Naive thymus-derived CD8-positive, alpha-beta T cell (primary cell): ENCODE data around the gene FAM120C. TPM values are rescaled to one million over a fixed set of nuclear protein-coding genes. Genes with fewer than 3 reads are reported as not detected.

Source experiments
- ATAC-seq, 2 donors: fragments of 150-1000 bp; cut with Tn5 transposase in 1 of 2; sonication (Bioruptor Pico), chemical (Tn5 transposase) in 1 of 2; 1 replicate in 1 of 2; 2 replicates in 1 of 2; pipeline ENCODE4 v1.10.0; 2021; ENCODE audit warnings: mild to moderate bottlenecking in 2 of 2, moderate library complexity in 2 of 2
- POLR2A ChIA-PET: fragments of 350-600 bp; sonication (Branson Sonifier 250); formaldehyde crosslinking; loops from one replicate; lab custom pipeline; 2021; ENCODE audit warnings: antibody characterized with exemption; lab: Charles Lee
- DNase-seq, 10 donors: peaks; one replicate each; pipeline versions ENCODE4 v3.0.0 to v3.0.0-alpha.2; 2020 to 2022
- H3K27ac Mint-ChIP-seq, 10 donors: one replicate each; pipeline ENCODE4 v1.8.0; 2020 to 2022; ENCODE audit warnings: mild to moderate bottlenecking in 10 of 10, mixed read lengths in 10 of 10, moderate library complexity in 4 of 10, inconsistent platforms in 1 of 10
- H3K27me3 Mint-ChIP-seq, 5 donors: one replicate each; pipeline ENCODE4 v1.8.0; 2021 to 2022; ENCODE audit warnings: mixed read lengths in 5 of 5
- H3K36me3 Mint-ChIP-seq, 3 donors: one replicate each; pipeline ENCODE4 v1.8.0; 2020 to 2022; ENCODE audit warnings: mixed read lengths in 3 of 3, mild to moderate bottlenecking in 2 of 3, inconsistent platforms in 1 of 3
- H3K4me1 Mint-ChIP-seq, 4 donors: one replicate each; pipeline ENCODE4 v1.8.0; 2021 to 2022; ENCODE audit warnings: mixed read lengths in 4 of 4
- H3K4me3 Mint-ChIP-seq, 10 donors: one replicate each; pipeline ENCODE4 v1.8.0; 2020 to 2022; ENCODE audit warnings: mild to moderate bottlenecking in 10 of 10, mixed read lengths in 10 of 10, moderate library complexity in 6 of 10, inconsistent platforms in 1 of 10
- H3K9me3 Mint-ChIP-seq, 9 donors: one replicate each; pipeline ENCODE4 v1.8.0; 2020 to 2022; ENCODE audit warnings: mixed read lengths in 9 of 9, mild to moderate bottlenecking in 3 of 9, inconsistent platforms in 1 of 9, moderate library complexity in 1 of 9
- polyA plus RNA-seq, 3 donors: library from polyadenylated mRNA; unstranded; fragments of 300-500 nt; fragmentation: Illumina TruSeq; gene quantifications; one replicate each; pipeline ENCODE4 v1.2.3, GENCODE V29; 2021
- total RNA-seq, 8 experiments: library from RNA in 2 of 8; stranded (reverse) in 2 of 8; gene quantifications; one replicate each; pipeline ENCODE4 v1.2.3 and lab custom pipeline; 2021 to 2026

The FAM120C gene
- total and polyA plus RNA-seq, 5 experiments from 2014 or later, result 6.9 to 25.6 (median 8.1) TPM

- Mint-ChIP-seq H3K27ac (peak overlapping the region in 9 of 10 donors; percentile 73 to 93 (median 82)), H3K27me3 (no peaks in the 10 kb centered on the region), H3K4me3 (peak overlapping the region; percentile 77 to 92 (median 86)), H3K36me3 (peaks cover 0 to 38% (median 4%) of the 10 kb centered on the region in 3 donors), H3K4me1 (peaks cover 35 to 58% (median 58%) of the 10 kb centered on the region in 4 donors), H3K9me3 (no peaks in the 10 kb centered on the region)
- DNase-seq (no peak), ATAC-seq (no peak)
- POLR2A ChIA-PET, result interaction anchor here (3.9 kb wide), 1 partner anchor 137 kb away, joined by 47 read pairs; the partner anchor contains the start of gene PHF8
Observed at GRCh38 chrX:54181202-54181953, 1.7 kb downstream of the FAM120C start.

- POLR2A ChIA-PET, result interaction anchor here (0.7 kb wide), 1 partner anchor 151 kb away, joined by 3 read pairs; no protein-coding TSS in a partner anchor
- Mint-ChIP-seq H3K9me3 (no peaks in the 10 kb centered on the region), H3K4me1 (peaks cover 35 to 58% (median 58%) of the 10 kb centered on the region in 4 donors), H3K27ac (peak overlapping the region in 4 of 10 donors; percentile 0 to 74 (median 34)), H3K27me3 (no peaks in the 10 kb centered on the region), H3K36me3 (peaks cover 0 to 41% (median 5%) of the 10 kb centered on the region in 3 donors), H3K4me3 (peak overlapping the region; percentile 36 to 92 (median 82))
- DNase-seq, result no peak
- ATAC-seq, result no peak
Observed at GRCh38 chrX:54180403-54180802, 2.7 kb downstream of the FAM120C start.

GRCh38 chrX:54178100-54178940, 4.7 kb downstream of the FAM120C start:
- H3K9me3 Mint-ChIP-seq, result no peaks in the 10 kb centered on the region
- DNase-seq (no peak), ATAC-seq (no peak)
- no peaks in the 10 kb centered on the region for H3K27me3 Mint-ChIP-seq
- H3K27ac Mint-ChIP-seq, result peak overlapping the region in 3 of 10 donors; percentile 6 to 84 (median 13)
- peak overlapping the region in 4 of 10 donors; percentile 10 to 64 (median 23) for H3K4me3 Mint-ChIP-seq
- POLR2A ChIA-PET, result no interaction called here
- peaks cover 32 to 63% (median 57%) of the 10 kb centered on the region in 4 donors for H3K4me1 Mint-ChIP-seq
- peaks cover 0 to 55% (median 13%) of the 10 kb centered on the region in 3 donors for H3K36me3 Mint-ChIP-seq

GRCh38 chrX:54177306-54177705, 5.7 kb downstream of the FAM120C start:
- H3K27ac Mint-ChIP-seq, result peak overlapping the region in 2 of 10 donors; percentile 6 to 84
- H3K9me3 Mint-ChIP-seq, result no peaks in the 10 kb centered on the region
- peaks cover 0 to 59% (median 16%) of the 10 kb centered on the region in 3 donors for H3K36me3 Mint-ChIP-seq
- peak overlapping the region in 3 of 10 donors; percentile 8 to 64 (median 10) for H3K4me3 Mint-ChIP-seq
- ATAC-seq, result no peak
- DNase-seq, result no peak
- H3K4me1 Mint-ChIP-seq, result peaks cover 32 to 63% (median 56%) of the 10 kb centered on the region in 4 donors
- H3K27me3 Mint-ChIP-seq, result no peaks in the 10 kb centered on the region
- POLR2A ChIA-PET, result no interaction called here

- Mint-ChIP-seq H3K27ac (no peak overlapping the region), H3K36me3 (peaks cover 0 to 39% (median 13%) of the 10 kb centered on the region in 3 donors), H3K9me3 (no peaks in the 10 kb centered on the region), H3K27me3 (no peaks in the 10 kb centered on the region), H3K4me3 (no peak overlapping the region), H3K4me1 (peaks cover 15 to 30% (median 21%) of the 10 kb centered on the region in 4 donors)
- no peak for ATAC-seq
- DNase-seq, result no peak
- POLR2A ChIA-PET, result no interaction called here
Observed at GRCh38 chrX:54173791-54174190, 9.3 kb downstream of the FAM120C start.

GRCh38 chrX:54172455-54172854, 10.6 kb downstream of the FAM120C start:
- ATAC-seq, result no peak
- Mint-ChIP-seq H3K9me3 (no peaks in the 10 kb centered on the region), H3K36me3 (peaks cover 0 to 31% (median 13%) of the 10 kb centered on the region in 3 donors), H3K4me3 (no peak overlapping the region), H3K27me3 (no peaks in the 10 kb centered on the region), H3K27ac (no peak overlapping the region), H3K4me1 (peaks cover 10 to 20% (median 12%) of the 10 kb centered on the region in 4 donors)
- POLR2A ChIA-PET, result no interaction called here
- DNase-seq, result no peak

- Mint-ChIP-seq H3K4me3 (no peak overlapping the region), H3K9me3 (no peaks in the 10 kb centered on the region), H3K27me3 (no peaks in the 10 kb centered on the region), H3K4me1 (peaks cover 2 to 12% (median 5%) of the 10 kb centered on the region in 4 donors), H3K36me3 (peaks cover 0 to 24% (median 13%) of the 10 kb centered on the region in 3 donors), H3K27ac (no peak overlapping the region)
- DNase-seq (no peak), ATAC-seq (no peak)
- POLR2A ChIA-PET, result interaction anchor here (0.6 kb wide), 1 partner anchor 11 kb away, joined by 3 read pairs; the partner anchor contains the start of gene FAM120C
Observed at GRCh38 chrX:54171527-54172250, 11.4 kb downstream of the FAM120C start.

GRCh38 chrX:54171091-54171490, 12.0 kb downstream of the FAM120C start:
- H3K9me3 Mint-ChIP-seq, result no peaks in the 10 kb centered on the region
- H3K27ac Mint-ChIP-seq, result peak overlapping the region in 1 of 10 donors; percentile 69
- H3K4me1 Mint-ChIP-seq, result peaks cover 0 to 9% (median 4%) of the 10 kb centered on the region in 4 donors
- no peak overlapping the region for H3K4me3 Mint-ChIP-seq
- POLR2A ChIA-PET, result interaction anchor here (0.6 kb wide), 1 partner anchor 12 kb away, joined by 3 read pairs; the partner anchor contains the start of gene FAM120C
- no peaks in the 10 kb centered on the region for H3K27me3 Mint-ChIP-seq
- DNase-seq, result no peak
- no peak for ATAC-seq
- H3K36me3 Mint-ChIP-seq, result peaks cover 0 to 18% (median 11%) of the 10 kb centered on the region in 3 donors

- H3K27ac Mint-ChIP-seq, result no peak overlapping the region
- POLR2A ChIA-PET, result no interaction called here
- H3K4me1 Mint-ChIP-seq, result peaks cover 0 to 2% (median 0%) of the 10 kb centered on the region in 4 donors
- ATAC-seq (no peak), DNase-seq (no peak)
- no peak overlapping the region for H3K4me3 Mint-ChIP-seq
- no peaks in the 10 kb centered on the region for H3K9me3 Mint-ChIP-seq
- H3K27me3 Mint-ChIP-seq, result no peaks in the 10 kb centered on the region
- no peaks in the 10 kb centered on the region for H3K36me3 Mint-ChIP-seq
Observed at GRCh38 chrX:54166915-54167314, 16.1 kb downstream of the FAM120C start.

- no peak for DNase-seq
- Mint-ChIP-seq H3K27ac (no peak overlapping the region), H3K4me3 (no peak overlapping the region), H3K27me3 (no peaks in the 10 kb centered on the region), H3K9me3 (no peaks in the 10 kb centered on the region), H3K36me3 (peaks cover 3 to 49% (median 6%) of the 10 kb centered on the region in 3 donors), H3K4me1 (peaks cover 0 to 7% (median 0%) of the 10 kb centered on the region in 4 donors)
- POLR2A ChIA-PET, result no interaction called here
- ATAC-seq, result no peak
Observed at GRCh38 chrX:54157561-54157960, 25.5 kb downstream of the FAM120C start.

GRCh38 chrX:54134269-54134668, 48.8 kb downstream of the FAM120C start:
- Mint-ChIP-seq H3K36me3 (peaks cover 10 to 60% (median 38%) of the 10 kb centered on the region in 3 donors), H3K9me3 (peaks cover 0 to 3% (median 0%) of the 10 kb centered on the region in 9 donors), H3K27ac (no peak overlapping the region), H3K27me3 (no peaks in the 10 kb centered on the region), H3K4me1 (no peaks in the 10 kb centered on the region), H3K4me3 (no peak overlapping the region)
- POLR2A ChIA-PET, result no interaction called here
- no peak for ATAC-seq
- no peak for DNase-seq

- Mint-ChIP-seq H3K4me3 (no peak overlapping the region), H3K27me3 (no peaks in the 10 kb centered on the region), H3K9me3 (no peaks in the 10 kb centered on the region), H3K36me3 (peaks cover 3 to 16% (median 5%) of the 10 kb centered on the region in 3 donors), H3K27ac (peak overlapping the region in 1 of 10 donors; percentile 48), H3K4me1 (peaks cover 0 to 4% (median 0%) of the 10 kb centered on the region in 4 donors)
- POLR2A ChIA-PET, result no interaction called here
- ATAC-seq (no peak), DNase-seq (no peak)
Observed at GRCh38 chrX:54116391-54116790, 66.7 kb downstream of the FAM120C start.
